HG03095 (cell line): ENCODE data around the gene ANKZF1.
"Not testable (repeated sequence)": the region's sequence is repeated elsewhere in the genome, so short reads cannot be mapped to it uniquely, and the experiment has no call there.

Experiments used
- ATAC-seq: cut with Tn5 transposase; IDR thresholded peaks from one replicate; pipeline ENCODE4 v1.9.1; 2021; ENCODE audit warnings: moderate library complexity; ENCODE audit not compliant: unreplicated experiment

Gene ANKZF1

GRCh38 chr2:219229305-219230058 lies at the start of gene ANKZF1, which contains the start of gene ATG9A:
Gene ANKZF1, plus strand, starts transcription at chr2:219229806. Its CDS starts 452 bp downstream, at chr2:219230258.
Gene ATG9A, minus strand, starts transcription at chr2:219229636. Its CDS starts 1,612 bp downstream, at chr2:219228024.
- peak; percentile 94 for ATAC-seq

- ATAC-seq = no peak
These were observed 48.6 kb upstream of the ANKZF1 start for GRCh38 chr2:219180961-219181360.

GRCh38 chr2:219181531-219181930 lies 48.1 kb upstream of the ANKZF1 start:
- no peak for ATAC-seq

GRCh38 chr2:219182331-219183150 lies 47.1 kb upstream of the ANKZF1 start:
- no peak for ATAC-seq

GRCh38 chr2:219183151-219183772 lies 46.3 kb upstream of the ANKZF1 start:
- no peak for ATAC-seq

GRCh38 chr2:219184121-219184520 lies 45.5 kb upstream of the ANKZF1 start:
- no peak for ATAC-seq

- no peak for ATAC-seq
These were observed 42.7 kb upstream of the ANKZF1 start for GRCh38 chr2:219186754-219187456.

- no peak for ATAC-seq
These were observed 32.2 kb upstream of the ANKZF1 start for GRCh38 chr2:219197388-219197787.

GRCh38 chr2:219198974-219199373 lies 30.6 kb upstream of the ANKZF1 start:
- no peak for ATAC-seq

GRCh38 chr2:219199470-219200211 lies 30.0 kb upstream of the ANKZF1 start:
- ATAC-seq = no peak

GRCh38 chr2:219200502-219201326 lies 28.9 kb upstream of the ANKZF1 start:
- ATAC-seq = not testable (repeated sequence)

GRCh38 chr2:219201331-219201730 lies 28.3 kb upstream of the ANKZF1 start:
- ATAC-seq = not testable (repeated sequence)

- no peak for ATAC-seq
These were observed 25.0 kb upstream of the ANKZF1 start for GRCh38 chr2:219204425-219205164.

- no peak for ATAC-seq
These were observed 24.5 kb upstream of the ANKZF1 start for GRCh38 chr2:219205165-219205538.

- peak; percentile 16 for ATAC-seq
These were observed 23.7 kb upstream of the ANKZF1 start for GRCh38 chr2:219205981-219206327.

GRCh38 chr2:219206328-219207133 lies 23.1 kb upstream of the ANKZF1 start, which contains the start of gene ZFAND2B:
Gene ZFAND2B, plus strand, starts transcription at chr2:219206782. Its CDS starts 206 bp downstream, at chr2:219206988.
- peak; percentile 96 for ATAC-seq

GRCh38 chr2:219207134-219207883 lies 22.3 kb upstream of the ANKZF1 start:
- ATAC-seq = no peak
